ENCODE measurements around the gene CCND3. TPM values are rescaled to one million over a fixed set of nuclear protein-coding genes. Genes with fewer than 3 reads are reported as not detected.
A peak's percentile ranks its signal among the peaks of the same experiment; 100 is the strongest.

CCND3 gene
- total RNA-seq = 10 to 100 TPM; 47.7 to 53.3 TPM
- long read RNA-seq, donor 1, transcript CCND3-203 (5 exons, 2,085 nt) = major isoform, 20 of 37 reads
- long read RNA-seq, donor 1, transcript CCND3-205 (4 exons, 1,843 nt) = minor isoform, 6 of 37 reads
- long read RNA-seq, donor 1, partial matches to known transcripts = 4 of 37 reads
- long read RNA-seq, donor 1, other reads (novel, unspliced or antisense) = 0 of 37 reads
- long read RNA-seq, donor 2, transcript CCND3-204 (4 exons, 1,724 nt) = minor isoform, 15 of 235 reads
- long read RNA-seq, donor 2, transcript CCND3-205 (4 exons, 1,843 nt) = minor isoform, 27 of 235 reads
- long read RNA-seq, donor 2, transcript CCND3-203 (5 exons, 2,085 nt) = major isoform, 147 of 235 reads
- long read RNA-seq, donor 2, transcript CCND3-202 (5 exons, 2,133 nt) = minor isoform, 17 of 235 reads
- long read RNA-seq, donor 2, partial matches to known transcripts = 14 of 235 reads
- long read RNA-seq, donor 2, other reads (novel, unspliced or antisense) = 13 of 235 reads

DNA sequence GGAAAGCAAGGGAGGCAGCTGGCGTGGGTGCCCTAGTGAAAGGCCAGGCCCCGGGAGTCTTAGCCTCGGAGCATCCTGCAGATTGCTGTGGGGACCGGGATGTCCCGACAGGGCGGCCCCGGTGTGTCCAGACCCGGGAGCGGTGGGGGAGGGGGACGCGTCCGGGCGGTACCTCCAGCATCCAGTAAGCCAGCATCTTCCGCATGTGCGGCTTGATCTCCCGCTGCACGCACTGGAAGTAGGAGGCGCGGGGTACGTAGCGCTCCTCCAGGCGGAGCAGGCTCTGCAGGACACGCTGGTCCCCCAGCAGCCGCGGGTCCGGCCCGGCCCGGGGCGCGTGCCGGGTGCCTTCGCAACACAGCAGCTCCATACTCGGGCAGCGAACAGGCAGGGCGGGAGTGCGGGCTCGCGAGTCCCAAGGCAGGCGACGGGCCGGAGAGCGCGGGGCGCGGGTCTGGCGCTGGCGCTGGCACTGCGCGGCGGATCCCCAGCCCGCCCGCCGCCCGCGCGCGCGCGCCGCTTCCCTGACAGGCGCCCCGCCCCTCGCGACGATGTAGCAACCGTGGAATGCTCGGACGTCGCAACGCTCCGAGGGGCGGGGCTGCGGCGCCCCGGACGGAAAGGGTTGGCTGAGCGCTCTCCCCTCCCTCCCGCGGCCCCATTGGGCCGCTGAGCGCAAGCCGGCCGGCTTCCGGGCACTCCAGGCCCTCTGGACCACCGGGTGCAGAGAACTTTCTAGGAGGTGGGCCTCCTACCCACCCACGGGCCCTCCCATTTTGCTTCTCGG, at the start of gene CCND3:
CCND3 (minus strand) TSS at position 529 of the 787 bp plus-strand sequence; CDS start at position 370, 159 bp downstream.
- intact Hi-C loops (cut with DNase I) = no loop called here
- peak; percentile 98 for DNase-seq (ENCODE audit: low spot score)

DNA sequence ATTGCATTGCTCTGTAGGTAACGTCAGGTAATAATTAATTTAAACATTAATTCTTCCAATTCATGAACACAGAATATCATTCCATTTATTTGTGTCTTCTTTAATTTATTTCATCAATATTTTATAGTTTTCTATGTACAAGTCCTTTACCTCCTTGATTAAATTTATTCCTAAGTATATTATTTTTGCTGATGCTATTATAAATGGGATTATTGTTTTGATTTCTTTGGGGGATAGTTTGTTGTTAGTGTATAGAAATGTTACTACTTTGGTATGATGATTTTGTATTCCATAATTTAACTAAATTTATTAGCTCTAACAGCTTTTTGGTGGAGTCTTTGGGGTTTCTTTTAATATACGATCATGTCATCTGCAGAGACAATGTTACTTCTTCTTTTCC, 44.7 kb upstream of the CCND3 start:
- DNase-seq (ENCODE audit: low spot score) = no peak
- intact Hi-C loops (cut with DNase I) = no loop called here

- intact Hi-C loops (cut with DNase I) = no loop called here
- no peak for DNase-seq (ENCODE audit: low spot score)
Observed at GRCh38 chr6:41984623-41985022, 43.0 kb upstream of the CCND3 start.

GRCh38 chr6:41976794-41977484, 35.3 kb upstream of the CCND3 start:
- intact Hi-C loops (cut with DNase I) = no loop called here
- DNase-seq (ENCODE audit: low spot score) = no peak

DNA sequence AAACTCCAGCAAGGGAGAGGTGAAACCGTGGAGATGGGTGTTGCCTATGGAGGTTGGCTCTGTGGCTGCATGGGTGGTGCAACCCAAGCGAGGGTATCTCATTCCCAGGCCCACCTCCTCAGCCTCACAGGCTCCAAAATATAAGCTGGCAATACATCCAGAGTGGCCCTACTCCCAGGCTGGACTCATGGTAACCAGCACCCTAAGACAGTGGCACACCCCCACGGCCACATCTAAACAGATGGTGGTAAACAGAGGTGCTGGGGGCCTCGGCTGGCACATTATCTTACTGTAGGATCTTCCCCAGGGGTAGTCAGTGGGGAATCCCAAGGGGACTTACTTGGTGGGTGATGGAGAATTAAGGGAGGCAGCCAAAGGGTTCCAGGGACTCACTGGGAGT, 33.7 kb upstream of the CCND3 start:
- no peak for DNase-seq (ENCODE audit: low spot score)
- intact Hi-C loops (cut with DNase I) = no loop called here

- peak; percentile 20 for DNase-seq (ENCODE audit: low spot score)
- intact Hi-C loops (cut with DNase I) = no loop called here
Observed at GRCh38 chr6:41974281-41974825, 32.7 kb upstream of the CCND3 start.

- intact Hi-C loops (cut with DNase I) = no loop called here
- no peak for DNase-seq (ENCODE audit: low spot score)
Observed at GRCh38 chr6:41972826-41973225, 31.2 kb upstream of the CCND3 start.

- DNase-seq (ENCODE audit: low spot score) = peak; percentile 83
- intact Hi-C loops (cut with DNase I) = no loop called here
Observed at GRCh38 chr6:41970436-41970846, 28.8 kb upstream of the CCND3 start.

DNA sequence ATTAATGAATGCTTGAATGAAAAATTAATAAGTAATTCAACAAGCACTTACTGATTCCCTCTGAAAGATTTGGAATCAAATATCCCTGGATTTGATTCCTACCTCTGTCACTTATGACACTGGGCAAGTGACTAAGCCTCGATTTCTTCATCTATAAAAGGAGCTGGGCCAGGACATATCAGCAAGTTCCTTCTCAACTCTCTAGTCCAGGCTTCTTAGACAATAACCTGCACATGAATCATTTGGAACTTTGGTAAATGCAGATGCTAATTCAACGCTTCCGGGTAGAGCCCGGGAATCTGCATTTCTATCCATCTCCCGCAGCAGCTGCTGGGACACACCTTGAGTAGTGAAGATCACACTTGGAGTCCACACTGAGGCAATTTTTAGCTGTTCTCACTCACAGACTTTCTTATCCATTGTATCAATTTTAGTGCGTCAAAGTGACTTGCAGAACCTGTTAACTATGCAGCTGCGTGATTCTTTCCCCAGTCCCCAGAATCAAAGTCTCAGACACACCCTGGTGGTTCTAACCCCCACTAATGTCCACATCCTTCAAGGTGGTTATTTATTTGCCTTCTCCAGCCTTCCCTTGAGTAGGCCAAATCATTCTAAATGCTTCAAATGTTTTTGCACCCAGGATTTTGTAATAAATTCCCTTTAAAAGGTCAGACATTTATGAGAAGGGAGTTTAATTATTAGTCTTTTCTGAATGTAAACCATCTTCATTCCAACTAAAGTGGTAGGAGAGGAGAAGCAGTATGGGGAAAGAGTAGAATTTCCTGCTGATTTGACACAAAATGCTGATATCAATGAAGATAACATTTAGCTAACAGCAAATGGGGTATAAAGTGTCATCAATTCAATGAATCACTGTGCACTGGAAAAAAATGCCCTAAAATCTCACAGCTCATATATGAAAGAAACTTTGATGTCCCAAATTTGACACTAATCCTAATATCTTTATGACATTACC, 26.0 kb upstream of the CCND3 start:
- intact Hi-C loops (cut with DNase I) = no loop called here
- no peak for DNase-seq (ENCODE audit: low spot score)

DNA sequence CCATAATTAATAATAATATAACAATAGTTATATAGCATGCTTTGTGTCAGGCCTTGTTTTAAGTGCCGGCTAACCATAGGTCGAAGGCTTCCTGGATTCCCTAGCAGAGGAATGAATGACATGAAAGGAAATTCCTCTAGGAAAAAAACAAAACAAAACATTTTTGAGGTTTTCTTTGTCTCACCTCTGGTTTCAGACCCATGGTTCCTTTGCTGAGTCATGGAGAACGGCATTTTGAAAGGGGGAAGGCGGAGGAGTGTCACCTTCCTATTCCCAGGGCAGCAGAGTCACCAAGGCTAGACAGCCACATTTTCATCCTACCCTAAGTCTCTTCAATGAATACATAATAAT, 25.3 kb upstream of the CCND3 start:
- intact Hi-C loops (cut with DNase I) = no loop called here

GRCh38 chr6:41966214-41966920, 24.8 kb upstream of the CCND3 start:
- intact Hi-C loops (cut with DNase I) = no loop called here

More for the DNA sequence above, 25.3 kb upstream of the CCND3 start:
- no peak for DNase-seq (ENCODE audit: low spot score)

GRCh38 chr6:41965429-41966213, 24.0 kb upstream of the CCND3 start:
- no peak for DNase-seq (ENCODE audit: low spot score)
- intact Hi-C loops (cut with DNase I) = no loop called here

More at GRCh38 chr6:41966214-41966920, 24.8 kb upstream of the CCND3 start:
- no peak for DNase-seq (ENCODE audit: low spot score)

GRCh38 chr6:41964201-41964887, 22.7 kb upstream of the CCND3 start:
- no peak for DNase-seq (ENCODE audit: low spot score)
- intact Hi-C loops (cut with DNase I) = no loop called here

- intact Hi-C loops (cut with DNase I) = no loop called here
- DNase-seq (ENCODE audit: low spot score) = no peak
Observed at GRCh38 chr6:41963371-41963770, 21.8 kb upstream of the CCND3 start.

DNA sequence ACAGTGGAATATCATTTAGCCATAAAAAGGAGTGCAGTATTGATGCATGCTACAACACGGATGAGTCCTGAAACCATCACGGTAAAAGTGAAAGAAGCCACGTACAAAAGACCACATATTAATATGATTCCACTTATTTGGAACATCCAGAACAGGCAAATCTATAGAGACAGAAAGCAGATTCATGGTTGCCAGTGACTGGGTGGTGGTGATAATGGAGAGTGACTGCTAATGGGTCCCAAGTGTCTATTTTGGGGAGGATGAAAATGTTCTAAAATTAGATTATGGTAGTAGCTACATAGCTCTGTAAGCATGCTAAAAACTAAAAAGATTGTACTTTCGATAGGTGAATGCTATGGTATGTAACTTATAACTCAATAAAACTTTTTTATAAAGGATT, 18.4 kb upstream of the CCND3 start:
- intact Hi-C loops (cut with DNase I) = no loop called here
- no peak for DNase-seq (ENCODE audit: low spot score)

- DNase-seq (ENCODE audit: low spot score) = no peak
- intact Hi-C loops (cut with DNase I) = no loop called here
Observed at GRCh38 chr6:41958022-41958856, 16.6 kb upstream of the CCND3 start.

All from posterior vena cava (tissue), 2 donors.